ENCODE measurements around the gene CTIF.

CTIF gene

DNA sequence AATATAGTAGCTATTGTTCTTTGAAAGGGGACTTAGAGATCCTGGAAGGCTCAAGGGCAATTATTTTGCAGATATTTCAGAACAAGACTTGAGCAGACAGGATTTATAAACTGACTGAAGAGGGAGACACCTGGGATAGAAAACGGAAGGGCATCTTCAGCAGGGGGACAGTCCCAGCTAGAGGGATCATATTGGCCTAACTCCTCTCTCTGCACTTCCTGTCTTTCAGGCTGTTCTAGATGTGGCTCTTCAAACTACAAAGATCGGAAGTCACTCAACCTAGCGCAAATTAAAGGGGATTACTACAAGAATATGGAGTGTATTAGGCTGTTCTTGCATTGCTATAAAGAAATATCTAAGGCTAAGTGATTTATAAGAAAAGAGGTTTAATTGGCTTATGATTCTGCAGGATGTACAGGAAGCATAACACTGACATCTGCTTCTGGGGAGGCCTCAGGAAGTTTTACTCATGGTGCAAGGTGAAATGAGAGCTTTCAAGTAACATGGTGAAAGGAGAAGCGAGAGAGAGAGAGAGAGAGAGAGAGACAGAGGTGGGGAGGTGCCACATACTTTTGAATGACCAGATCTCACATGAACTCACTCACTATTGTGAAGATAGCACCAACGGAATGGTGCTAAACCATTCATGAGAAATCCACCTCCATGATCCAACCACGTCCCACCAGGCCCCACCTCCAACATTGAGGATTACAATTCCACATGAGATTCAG lies 5.3 kb upstream of the CTIF start:
- no peak for DNase-seq

DNA sequence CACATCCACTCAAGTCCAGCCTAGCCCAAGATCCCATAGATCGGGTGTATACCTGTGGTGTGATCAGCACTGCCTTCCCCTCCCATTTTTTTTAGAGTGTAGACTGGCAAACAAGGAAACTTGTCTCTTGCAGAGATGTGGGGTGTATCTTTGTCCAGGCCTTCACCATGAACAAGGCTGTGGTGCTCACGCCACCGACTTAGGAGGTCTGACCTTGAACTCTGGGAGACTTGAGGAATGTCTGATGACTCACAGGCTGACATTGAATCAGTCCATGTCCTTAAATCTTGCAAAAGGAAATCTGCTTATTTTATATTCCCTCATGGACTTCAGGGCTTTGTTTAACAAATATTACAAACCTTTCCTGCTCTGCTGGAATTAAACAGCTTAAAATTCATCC lies 4.5 kb upstream of the CTIF start:
- DNase-seq = no peak

DNA sequence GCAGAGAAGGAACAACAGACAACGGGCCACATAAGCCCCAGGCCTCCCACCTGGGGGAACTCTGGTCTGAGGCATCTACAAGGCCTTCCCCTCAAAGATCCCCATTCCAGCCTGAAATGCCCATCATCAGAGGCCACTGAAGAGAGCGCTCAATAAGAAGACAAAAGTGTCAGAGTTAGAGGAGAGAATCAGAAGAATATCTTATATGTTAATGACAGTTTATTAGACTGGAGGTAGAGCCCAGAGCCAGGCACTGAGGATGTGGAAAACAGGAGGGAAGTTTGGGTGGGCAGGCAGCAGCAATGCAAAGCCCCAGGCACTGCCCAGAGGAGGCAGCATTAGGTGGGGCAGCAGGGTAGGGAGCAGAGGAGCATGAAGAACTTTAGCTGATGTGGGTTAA lies 2.9 kb upstream of the CTIF start:
- no peak for DNase-seq

DNA sequence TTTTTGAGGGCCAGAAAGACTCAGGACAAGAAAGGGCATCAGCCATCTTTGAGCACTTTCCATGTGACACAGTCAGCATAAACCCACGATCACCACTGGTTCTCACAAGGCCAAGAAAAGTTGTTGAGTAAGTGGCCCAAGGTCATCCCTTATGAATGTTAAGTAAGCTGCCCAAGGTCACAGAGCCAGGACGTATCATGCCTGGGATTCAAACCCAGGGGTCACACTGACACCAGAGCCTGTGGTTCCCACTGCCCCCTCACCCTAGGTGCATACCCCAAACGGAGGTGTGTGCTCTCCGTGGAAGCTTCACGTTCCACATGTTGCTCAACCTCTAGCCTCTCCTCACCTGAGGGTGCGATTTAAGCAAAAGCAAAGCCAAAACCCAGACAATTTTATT lies 2.3 kb upstream of the CTIF start:
- no peak for DNase-seq

DNA sequence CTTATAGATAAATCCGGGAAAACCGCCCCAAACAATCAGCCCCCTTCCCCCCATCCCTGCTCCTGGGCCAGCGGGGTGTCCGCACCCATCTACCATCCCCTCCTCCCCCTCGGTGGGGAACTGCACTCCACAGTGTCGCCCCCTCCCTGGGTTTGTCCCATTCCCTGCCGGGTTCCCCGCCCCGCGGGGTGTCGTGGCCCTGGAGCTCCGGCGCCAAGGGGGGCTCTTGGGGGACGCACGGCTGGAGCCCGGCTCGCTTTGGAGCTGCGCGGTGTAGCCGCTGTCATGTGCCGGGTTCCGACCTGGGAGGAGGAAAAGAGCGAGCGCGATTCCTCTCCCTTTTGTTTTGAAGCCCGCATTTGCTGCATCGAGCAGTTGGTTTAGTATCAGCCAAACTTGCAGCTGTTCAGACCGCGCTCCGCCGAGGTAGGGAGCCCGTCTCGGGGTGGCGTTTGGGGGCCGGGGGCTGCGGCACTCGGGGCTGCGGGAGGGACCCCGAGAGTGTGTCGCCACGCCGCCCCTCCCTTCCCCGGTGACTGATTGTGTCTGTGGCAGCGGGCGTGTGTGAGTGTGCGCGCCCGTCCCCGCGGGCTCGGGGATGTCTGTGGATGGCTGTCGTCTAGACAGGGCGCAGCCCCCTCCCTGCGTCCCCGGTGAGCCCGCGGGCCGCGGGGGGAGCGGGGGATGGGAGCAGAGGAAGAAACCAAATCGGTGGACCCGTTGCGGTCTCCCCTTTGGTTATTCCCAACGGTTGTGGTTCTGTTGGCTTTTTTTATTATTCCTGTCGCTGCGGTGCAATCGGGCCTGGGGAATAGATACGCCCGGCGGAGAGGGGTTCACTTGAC lies 797 bp downstream of the CTIF start:
- DNase-seq = peak in 1 of 2 experiments; percentile 51

DNA sequence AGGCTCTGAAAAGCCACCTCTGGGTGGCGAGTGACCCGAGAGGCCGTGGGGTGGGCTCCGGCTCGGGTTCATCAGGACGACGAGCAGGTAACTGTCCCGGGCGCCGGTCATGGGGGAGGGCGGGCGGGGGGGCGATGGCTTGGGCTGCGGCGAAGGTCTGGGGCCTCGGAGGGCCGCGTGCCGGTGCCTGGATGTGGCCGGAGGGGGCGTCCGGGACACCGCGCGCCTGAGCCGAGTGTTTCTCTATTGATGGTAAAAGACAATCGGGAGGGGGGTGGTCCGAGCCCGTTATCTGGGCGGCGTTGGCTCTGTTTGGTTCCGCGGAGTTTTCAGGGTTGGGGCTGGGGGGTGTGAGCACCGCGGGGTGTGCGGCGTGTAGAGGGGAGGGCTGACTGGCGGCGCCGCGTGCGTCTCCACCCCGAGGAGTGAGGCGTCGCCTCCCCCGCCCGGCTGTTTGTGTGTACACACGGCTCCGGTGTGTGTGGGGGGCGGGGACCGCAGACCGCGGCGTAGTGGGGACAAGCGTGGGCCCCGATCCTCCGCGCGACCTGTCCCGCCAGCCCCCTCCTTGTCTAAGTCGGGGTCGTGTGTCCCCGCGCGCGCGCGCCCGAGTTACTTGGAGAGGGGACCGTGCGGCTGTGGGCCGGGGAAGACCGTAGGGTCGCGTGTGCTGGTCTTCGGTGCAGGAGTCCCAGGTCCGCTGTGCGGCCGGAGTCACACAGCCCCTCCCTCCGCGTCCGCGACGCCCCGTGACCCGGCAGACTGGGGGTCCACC lies 1.6 kb downstream of the CTIF start:
- peak; percentile 24 to 68 for DNase-seq

DNA sequence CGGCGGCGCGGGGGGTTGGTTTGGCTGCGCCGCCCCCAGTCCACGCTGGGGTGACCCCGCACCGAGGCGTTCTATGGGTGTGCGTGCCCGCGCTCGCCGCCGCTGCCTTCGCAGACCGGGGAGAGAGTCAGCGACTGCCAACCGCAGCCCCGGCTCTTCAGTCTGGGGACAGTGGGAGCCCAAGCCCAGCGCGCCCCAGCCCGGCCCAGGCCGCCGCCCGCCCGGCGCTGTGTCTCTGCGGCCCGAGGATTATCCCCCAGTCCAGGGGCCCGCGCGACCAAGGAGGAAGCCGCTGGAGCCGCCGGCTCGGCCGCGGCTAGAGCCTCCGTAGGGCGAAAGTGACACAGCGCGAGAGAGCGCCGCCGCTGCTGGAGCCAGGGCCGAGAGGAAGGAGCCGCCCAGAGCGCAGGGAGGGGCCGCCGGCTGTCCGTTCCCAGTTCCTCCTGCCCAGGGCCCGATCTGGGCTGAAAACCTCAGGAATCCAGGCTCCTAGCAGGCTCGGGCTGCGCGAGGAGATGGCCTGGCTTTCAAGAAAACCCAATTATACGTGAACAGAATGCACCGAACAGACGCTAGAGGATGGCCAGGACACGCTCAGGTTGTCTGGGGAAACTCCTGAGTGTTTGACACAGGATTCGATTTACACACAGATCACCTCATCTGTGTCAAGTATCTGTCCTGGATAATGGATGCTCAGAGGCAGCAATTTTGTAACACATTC lies 2.4 kb downstream of the CTIF start:
- peak; percentile 41 to 71 for DNase-seq

DNA sequence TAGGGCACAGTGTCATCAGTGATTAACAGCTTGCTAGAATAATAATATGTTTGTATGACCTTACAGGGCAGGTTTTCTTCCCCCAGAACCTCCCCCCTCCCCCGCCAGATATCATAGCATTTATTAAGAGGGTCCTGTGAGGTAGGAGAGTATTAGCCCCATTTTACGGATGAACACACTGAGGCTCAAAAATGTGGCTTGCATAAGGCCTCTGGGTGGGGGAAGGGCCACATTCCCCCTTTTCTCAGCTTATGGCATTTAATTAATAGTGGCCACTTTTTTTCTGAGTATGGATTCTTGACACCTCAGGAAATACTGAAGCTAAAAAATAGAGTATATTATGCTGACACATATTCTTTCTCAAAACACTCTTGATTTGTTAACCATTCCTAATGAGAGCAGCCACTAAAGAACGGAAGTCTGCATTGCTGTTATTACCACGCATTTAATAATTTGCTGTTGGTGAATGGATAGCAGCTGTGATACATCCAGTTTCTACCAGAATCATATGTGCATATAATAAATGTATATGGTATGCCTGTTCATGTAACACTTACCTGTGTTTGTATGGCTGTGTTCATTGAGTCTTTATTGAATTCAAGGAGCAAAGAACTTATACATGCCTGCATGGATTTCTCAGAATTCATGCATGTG lies 3.0 kb downstream of the CTIF start:
- DNase-seq = no peak

DNA sequence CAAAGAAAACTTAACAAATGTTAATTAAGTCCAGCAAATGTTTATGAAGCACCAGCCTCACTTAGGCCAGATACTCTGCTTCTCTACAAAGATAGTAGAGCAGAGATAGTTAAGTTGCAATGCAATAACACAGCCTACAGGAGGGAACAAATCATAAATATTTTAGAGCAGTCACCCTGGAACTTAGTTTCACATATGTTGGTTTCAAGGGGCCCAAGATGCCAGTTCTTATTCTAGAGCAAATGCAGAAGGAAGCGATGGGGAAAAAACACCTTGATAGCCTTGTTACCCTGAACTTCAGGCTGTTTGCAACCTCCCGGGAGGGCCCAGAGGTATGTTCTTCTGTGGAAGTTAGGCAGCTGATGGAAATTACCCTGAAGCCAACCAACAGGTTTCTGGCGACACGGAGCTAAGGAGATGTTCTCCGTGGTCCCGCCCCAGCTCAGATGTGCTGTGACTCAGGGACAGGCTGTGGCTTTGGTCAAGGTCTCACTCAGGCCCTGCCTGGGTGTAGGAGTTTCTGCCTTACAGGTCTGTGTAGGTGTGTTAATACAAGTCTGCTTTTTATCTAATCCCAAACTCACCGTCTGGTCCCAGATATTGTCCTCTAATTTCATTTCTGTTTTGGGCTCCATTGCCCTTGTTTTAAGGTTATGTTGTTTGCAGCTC lies 3.8 kb downstream of the CTIF start:
- no peak for DNase-seq

DNA sequence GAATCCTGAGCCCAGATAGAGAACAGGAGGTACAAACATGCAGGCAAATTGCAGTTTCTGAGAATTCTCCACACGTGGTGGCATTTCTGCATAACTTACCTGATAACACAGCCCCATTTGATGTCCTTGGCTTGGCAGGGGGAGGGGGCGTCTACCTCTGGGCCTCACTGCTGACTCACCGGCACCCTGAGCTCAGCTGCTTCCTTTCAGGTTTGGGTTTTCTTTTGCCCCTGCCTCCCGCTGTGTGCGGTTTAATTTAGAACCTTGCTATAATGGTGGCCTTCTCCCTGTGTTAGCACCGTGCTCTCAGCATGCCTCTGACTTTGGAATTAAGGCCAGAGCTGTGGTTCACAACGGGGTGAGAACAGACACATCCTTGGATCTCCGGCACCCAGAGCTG lies 4.4 kb downstream of the CTIF start:
- no peak for DNase-seq

DNA sequence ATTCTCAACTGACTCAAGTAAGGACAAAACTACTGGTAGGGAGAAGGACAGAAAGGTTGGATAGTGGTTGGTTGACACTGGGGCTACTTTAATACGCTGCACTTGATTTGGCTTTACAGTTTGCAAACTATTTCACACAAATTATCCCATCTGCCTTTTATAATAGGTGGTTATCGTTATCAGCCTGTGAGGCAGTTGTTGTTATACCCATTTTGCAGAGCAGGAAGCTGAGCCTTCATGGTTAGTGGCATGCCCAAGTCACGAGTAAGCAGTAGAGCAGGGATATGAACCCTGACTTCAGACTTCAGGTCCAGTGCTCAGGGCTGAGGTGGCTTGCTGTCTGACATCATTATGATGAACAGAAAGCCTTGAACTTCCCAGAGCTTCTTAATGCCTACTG lies 5.3 kb downstream of the CTIF start:
- no peak for DNase-seq

DNA sequence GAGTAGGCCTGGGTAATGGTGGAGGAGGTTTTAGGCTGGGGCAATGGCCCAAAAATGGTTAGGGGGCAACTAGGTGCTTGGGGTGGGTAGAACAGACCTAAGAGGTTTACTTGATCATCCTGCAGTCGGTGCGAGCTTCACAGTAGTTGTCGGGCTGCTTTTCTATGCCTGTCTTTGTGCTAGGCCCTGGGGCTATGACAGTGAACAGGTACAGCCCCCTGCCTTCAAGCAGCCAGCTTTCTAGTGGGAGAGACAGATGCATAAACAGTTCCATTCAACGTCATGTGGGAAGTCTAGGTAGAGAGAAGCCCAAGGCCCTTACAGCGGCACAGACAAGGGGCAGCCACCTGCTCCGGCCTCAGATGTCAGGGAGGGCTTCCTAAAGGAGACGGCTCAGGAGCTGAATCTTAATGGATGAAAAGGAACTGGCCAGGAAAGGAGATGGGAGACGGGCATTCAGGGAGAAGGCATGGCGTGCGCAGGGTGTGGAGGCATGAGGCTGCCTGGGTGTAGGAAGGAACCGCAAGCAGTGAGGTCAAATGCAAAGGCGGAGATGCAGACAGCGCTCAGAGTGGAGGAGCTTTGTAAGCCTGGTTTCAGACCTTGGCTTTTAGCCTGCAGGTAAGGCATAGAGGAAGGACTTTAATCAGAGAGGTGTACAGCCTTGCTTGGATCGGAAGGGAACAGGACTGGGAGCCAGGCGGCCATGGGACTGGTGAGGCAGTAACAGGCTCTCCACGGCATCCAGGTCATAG lies 6.0 kb downstream of the CTIF start:
- no peak for DNase-seq

DNA sequence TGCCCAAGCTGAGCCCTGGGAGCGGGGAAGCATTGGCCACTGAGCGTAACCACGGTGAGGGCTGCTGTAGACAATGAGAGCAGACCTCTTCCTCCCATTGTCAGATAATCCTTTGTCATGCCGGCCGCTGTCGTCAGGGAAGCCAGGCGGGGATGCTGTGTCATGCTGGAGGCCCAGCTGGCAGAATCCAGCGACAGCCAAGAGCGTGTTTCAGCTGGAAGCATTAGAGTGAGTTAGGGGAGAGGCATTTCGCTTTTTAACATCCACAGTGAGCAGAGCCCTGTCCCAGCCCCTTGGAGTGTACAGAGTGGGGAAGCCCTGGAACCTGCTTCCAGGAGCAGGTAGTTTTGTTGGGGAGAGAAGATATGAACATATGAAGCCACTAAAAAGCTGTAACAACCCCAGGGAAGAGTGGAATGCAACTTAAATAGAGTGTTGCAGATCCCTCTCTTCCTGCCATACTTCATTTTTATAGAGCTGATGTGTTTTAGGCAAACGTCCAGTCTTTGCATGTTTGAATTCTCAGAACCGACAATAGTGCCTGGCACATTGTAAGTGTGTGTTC lies 7.0 kb downstream of the CTIF start:
- DNase-seq = peak; percentile 85 to 91

DNA sequence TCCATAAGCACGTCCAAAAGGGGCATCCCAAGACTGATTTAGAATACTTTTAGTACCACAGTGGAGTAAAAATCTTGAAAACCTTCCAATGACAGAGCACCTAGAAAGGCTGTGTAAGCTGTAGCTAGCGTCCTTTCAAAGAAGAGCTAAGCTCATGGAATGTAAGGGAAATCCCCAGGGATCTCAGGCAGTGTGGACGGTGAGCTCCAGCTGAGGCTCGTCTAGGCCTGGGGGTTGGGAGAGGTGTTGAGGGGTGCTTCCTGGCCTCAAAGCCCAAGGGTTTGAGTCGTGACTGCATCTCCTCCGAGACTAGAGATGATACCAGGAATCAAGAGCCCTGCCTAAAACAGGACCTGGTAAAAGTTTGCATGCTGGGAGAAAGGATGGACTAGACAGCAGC lies 7.6 kb downstream of the CTIF start:
- no peak for DNase-seq

DNA sequence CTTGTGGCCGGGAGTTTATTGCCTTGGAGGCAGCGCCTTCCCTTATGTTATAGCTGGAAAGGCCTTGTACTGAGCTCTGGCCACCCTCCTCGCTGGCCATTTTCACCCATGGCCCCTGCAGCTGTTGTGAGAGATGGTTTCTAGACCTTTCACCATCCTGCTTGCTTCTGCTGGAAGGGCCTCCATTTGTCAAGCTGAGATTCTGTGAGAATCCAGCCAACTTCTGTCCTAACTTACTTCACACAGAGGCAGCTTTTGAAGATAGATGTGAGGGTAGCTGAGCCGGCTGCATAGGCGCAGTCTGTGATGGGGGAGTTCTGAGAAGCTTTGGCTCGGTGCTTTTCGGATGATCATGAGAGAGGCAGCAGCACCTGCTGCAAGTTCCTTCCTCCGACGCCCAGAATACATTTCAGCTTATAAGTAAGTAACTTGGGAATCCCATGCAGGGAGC lies 8.7 kb downstream of the CTIF start:
- DNase-seq = no peak

DNA sequence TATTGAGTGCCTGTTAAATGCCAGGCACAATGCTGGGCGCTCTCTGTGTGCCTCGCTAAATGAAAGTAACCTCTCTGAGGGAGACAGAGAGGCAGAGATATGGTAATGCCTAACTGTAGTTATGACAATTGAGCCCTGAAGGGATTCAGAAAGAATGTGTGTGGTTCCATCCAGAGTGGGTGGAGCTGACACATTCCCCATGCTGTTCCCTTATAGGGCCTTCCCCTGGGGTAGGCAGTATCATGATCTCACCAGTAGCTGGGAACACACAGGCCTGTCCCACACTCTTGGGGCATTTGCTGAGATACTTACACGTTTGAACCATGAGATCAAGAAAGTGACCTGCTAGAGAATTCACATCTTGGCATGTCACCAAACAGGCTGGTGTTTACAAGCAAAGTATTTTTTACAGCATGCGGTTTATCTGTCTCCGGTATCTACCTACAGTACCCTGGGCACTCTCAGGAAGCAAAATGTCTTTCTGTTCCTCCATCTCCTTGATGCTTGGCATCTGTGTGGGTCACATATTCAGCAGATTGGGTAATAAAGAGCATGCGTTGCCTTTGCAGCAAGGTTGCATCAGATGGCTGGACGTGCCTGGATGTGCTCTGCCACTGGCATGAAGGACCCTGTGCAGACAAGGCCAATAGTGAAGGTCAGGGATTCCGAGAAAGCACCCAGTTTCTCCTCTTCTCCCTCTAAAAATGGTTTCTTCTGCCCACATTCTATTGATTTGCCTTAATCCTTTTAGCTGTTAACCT lies 9.4 kb downstream of the CTIF start:
- no peak for DNase-seq

DNA sequence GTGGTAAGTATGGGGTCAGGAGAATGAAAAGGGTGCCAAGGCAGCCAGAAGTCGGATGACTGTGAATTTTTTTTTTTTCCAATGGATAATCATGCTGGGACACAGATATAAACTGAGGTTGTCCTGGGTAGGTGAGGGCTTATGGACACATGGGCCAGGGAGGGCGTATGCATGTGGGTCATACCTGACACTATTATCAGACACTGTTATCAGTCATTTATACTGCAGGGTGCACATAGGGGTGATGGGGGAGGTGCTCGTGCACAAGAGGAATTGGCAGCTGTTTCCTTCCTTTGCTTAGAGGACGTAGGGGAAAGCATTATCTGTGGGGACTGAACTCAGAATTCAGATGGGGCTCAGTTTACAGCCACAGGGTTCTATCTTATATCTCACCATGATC lies 10.1 kb downstream of the CTIF start:
- DNase-seq = no peak

DNA sequence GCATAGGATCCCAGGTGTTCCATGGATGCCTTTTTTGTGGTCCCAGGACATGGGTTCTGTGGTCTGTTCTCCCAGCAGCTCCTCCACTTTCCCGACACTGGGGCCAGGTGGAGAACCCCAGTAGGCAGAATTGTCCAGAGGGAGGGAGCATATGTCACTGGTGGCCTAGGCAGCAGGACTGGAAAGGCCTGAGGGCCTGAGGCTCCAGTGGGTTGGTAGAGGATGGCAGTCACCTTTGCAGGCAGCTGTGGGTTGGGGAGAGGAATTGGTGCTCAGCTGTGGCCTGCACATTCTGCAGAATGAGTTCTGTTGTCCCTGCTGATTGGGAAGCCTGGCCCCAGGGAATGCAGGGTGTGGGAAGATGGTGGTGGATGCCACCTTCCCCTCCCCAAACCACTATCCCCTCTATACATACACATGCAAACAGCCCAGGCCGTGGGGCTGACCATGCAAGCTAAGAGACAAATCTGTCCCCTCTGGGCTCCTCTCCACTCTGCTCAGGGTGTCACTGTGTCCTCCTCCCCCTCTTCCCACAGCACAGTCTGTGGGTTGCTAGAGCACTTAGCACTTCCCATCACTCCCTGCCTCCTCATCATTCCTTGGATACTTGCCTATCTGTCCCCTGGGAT lies 11.4 kb downstream of the CTIF start:
- DNase-seq = no peak

DNA sequence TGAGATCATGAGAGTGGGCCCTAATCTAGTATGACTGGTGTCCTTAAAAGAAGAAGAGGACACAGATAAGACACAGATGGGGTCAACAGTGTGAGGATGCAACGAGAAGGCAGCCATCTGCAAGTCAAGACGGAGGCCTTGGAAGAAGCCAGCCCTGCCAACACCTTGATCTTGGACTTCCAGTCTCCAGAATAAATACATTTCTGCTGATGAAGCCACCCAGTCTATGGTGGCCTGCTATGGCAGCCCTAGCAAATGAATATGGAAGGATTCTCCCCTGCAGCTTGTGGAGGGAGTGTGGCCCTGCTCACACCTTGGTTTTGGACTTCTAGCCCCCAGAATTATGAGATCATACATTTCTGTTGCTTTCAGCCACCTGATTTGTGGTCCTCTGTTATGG lies 12.3 kb downstream of the CTIF start:
- no peak for DNase-seq

All from SHP77 (cell line).